Stimulated activated CD4-positive, alpha-beta T cell treated with anti-CD3 and anti-CD28 coated beads, Interleukin-4, amount 100 ng/mL, for 1 hour (primary cell): ENCODE measurements around the gene ZNHIT3.
"Not testable (repeated sequence)": the region's sequence is repeated elsewhere in the genome, so short reads cannot be mapped to it uniquely, and the experiment has no call there.

Source experiments
- DNase-seq: peaks from one replicate; pipeline ENCODE4 v3.0.0-alpha.2; 2020

Gene ZNHIT3

DNA sequence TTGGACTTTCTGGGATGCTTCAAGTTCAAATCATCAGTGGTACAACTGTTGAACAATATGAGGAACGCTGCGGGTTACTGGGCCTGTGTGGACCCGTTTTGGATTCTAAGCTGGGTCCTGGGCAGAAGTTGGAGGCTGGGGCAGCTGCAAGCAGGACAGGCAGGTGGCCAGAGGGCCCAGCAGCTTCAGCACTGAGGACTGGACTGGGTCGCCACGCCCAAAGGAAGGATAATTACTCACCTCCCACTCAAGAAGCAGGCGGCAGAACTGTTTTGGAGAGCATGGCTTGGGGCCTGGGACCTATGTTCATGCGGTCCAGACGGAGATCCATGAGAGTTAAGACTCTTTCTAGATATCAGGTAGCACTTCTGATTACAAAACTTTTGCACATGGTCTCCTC is 1.5 kb upstream of the ZNHIT3 start:
- DNase-seq: no peak

DNA sequence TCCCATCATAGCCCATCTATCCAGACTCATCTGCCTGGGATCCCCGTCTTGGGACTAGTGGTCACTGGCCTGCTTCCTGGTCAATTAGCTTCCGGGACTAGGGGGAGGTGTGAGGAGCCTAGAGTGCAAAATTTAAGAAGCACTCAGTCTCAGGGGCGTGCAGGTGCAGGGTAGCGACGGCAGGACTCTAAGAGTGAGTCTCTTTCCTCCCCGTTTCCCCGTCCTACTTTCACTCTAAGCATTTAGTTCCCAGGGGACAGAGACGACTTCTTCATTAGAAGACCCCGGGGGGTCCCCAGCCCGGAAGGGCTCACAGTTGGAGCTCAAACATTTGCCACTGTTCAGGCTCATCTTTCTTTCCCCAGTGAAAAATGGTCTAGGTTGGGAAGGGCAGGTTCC is 677 bp upstream of the ZNHIT3 start:
- no peak for DNase-seq

DNA sequence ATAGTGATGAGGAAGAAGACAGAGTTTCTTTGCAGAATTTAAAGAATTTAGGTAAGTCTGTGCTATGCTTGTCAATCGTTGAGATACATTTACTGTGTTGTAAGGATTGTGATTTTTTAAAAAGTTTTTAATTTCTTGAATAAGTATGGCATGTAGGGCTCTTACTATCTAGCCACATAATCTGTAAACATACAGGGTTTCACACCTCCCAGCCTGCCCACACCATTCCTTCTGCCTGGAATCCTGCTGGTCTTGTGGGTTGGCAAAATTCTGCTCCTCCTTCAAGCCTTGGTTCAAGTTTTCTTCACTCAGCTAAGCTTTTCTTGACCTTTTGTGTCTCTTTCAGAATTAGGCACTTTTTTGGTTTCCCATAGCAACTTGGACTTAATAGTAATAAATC is 7.5 kb downstream of the ZNHIT3 start:
- no peak for DNase-seq

DNA sequence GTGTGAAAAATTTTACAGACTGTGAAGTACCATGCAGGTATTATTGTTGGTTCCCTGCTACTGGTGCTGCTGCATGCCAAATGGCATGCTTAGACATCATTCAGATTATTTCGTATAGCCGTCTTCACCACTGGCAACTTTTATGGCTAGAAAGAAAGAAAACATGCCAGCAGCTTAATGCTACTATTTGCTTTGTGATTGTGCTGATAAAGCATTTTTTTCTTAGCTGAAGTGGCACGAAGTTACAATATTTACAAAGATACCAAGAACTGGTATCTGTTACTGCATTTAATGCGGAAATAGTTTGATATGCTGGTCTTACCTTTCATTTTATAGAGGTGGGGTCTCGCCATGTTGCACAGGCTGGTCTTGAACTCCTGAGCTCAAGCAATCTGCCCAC is 8.2 kb downstream of the ZNHIT3 start:
- no peak for DNase-seq

DNA sequence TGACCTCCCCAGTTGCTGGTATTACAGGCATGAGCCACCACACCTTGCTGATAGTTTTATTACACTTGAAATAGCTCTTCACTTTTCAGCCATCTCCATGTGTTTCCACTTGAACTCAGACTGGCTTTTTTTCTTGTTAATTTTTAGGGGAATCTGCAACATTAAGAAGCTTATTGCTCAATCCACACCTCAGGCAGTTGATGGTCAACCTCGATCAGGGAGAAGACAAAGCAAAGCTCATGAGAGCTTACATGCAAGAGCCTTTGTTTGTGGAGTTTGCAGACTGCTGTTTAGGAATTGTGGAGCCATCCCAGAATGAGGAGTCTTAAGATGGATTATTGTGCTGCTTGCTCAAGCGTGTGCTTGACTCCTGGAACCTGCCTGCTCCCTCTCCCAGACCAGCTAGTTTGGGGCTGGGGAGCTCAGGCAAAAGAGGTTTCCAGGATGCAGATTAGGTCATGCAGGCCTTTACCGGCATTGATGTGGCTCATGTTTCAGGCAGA is 8.6 kb downstream of the ZNHIT3 start:
- DNase-seq: no peak

DNA sequence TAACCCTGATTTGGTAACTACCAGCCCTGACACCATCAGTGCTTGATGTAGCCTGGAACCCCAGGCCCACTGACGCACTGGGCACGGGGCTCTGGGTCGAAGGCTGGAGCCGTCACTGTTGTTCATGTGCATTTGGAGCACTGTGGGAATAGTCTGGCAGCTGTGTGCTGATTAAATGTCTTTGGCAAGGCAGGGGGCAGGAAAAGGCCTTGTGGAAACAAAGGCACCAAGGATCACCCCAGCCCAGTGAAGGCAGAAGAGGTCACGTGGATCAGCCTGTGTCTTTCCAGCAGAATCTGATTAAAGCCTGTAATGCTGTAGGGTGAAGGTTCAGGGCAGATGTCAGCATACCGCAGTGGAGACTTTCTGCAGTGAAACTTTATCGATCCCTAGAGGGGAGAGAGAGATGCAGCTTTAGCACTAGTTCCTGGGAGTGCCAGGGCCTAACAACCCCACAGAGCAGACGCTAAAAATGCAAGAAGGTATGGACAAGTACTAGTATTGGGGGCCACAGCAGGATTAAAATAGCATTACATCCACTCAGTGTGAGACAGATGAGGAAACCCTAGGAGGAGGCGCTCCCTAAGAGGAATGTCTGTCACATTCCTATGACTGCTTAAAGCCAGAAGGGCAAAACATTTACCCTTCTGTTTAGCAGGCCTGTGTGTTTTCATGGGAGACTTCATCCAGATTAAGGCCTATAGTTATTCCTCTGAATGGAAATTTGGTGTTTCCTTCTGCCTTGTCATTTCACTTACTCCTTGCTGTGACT is 9.7 kb downstream of the ZNHIT3 start:
- DNase-seq: no peak

DNA sequence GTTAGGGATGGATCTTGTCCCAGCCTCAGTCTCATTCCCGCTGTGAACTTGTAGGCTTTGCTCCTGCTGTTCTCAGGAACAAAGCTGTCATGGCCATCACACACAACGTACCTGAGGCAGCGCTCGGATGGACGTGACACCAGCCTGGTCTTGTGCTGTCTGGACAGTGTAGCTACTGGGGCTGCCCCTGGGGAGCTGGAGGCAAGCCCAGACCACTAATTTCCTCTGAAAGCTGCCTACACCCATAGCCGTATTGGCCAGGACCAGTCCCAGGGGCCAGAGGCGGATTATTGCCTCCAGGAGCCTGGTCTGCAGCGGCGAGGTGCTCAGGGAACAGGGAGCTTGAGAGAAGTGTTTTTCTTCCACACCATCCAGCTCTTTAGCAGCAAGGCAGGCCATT is 11.7 kb downstream of the ZNHIT3 start:
- no peak for DNase-seq

DNA sequence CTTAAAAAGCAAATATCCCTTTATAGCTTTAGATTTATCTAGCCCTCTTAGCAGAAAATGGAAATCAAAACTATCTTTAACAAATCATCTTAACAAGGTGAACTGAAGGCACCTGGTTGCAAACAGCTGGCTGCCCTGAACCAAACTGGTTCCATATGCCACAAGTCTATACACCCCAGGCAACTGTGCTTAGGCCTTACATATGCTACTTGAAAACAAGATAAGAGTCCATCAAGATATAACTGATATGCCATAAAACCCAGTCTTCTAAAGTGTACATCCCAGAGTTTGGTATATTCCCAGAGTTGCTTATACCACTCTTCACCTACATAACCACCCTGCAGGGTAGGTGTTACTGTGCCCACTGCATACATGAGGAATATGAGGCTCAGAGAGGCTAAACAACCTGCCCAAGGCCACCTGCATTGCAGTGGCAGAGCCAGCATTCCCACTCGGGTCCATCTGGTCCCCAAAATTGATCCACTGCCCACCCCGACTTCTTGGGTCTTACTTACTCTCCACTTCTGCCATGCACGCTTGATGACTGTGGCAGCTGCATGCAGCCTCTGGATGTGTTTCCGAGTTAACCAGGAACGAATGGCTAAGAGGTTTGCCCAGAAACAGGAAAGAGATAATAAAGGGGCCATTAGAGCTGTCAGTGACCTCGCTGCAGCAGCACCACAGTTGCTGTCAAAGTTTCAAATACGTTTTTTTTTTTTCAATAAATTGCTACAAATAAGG is 12.2 kb downstream of the ZNHIT3 start:
- no peak for DNase-seq

DNA sequence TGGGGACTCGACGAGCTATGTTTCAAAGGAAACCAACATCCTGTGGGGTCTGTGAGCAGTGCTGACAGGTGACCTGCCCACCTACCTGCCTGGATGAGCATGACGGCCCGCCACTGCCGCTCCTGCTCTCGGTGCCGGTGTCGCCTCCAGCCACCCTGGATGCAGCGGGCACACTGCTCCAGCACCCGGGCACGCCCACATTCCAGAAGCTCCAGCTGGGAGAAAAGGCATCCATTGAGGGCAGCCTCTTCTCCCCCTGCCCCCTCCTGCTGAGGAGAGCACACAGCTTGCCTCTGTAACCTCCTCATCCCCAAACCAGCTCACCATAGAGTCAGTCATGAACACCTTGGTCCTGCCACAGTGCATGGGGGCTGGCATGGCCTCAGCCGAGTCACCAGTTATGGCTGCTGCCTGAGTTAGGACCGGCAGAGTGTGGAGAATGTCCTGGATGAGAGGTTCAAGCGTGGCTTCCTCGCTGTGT is 14.3 kb downstream of the ZNHIT3 start:
- no peak for DNase-seq

DNA sequence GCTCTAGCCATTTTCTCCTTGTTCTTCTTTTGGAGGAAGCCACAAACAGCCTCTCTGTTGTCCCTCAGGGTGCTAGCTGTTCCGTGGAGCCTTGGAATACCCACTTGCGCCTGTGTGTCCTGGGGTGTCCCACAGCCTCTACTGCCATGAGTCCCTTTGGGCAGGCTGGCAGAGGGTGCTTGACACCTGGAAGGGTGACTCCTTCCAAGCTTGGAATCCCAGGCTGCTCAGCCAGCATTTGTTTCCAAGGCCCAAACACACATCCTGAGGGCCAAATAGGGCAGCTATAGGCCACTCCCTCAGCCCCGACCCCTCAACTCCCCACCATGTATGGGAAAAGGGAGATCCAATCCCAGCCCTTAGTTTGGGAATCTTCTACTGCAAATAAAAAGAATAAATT is 14.9 kb downstream of the ZNHIT3 start:
- DNase-seq: no peak

DNA sequence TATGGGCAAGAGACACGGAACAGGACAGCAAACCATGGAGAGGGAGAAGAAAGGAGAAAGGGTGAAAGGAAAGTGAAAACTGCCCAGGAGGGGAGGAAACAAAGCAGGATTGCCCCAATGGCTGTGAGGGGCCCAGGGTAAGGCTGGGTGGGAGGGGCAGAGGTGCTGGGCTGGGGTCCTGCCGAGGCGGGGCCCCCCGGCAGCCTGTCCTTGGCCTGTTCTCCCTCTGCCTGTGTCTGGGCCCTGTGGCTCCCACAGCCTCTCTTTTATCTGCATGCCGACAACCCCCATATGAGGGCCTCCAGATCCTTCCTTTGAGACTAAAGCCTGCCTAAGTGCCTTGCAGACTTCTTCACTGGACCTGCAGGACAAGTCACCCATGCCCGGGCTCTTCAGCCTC is 15.5 kb downstream of the ZNHIT3 start:
- no peak for DNase-seq

DNA sequence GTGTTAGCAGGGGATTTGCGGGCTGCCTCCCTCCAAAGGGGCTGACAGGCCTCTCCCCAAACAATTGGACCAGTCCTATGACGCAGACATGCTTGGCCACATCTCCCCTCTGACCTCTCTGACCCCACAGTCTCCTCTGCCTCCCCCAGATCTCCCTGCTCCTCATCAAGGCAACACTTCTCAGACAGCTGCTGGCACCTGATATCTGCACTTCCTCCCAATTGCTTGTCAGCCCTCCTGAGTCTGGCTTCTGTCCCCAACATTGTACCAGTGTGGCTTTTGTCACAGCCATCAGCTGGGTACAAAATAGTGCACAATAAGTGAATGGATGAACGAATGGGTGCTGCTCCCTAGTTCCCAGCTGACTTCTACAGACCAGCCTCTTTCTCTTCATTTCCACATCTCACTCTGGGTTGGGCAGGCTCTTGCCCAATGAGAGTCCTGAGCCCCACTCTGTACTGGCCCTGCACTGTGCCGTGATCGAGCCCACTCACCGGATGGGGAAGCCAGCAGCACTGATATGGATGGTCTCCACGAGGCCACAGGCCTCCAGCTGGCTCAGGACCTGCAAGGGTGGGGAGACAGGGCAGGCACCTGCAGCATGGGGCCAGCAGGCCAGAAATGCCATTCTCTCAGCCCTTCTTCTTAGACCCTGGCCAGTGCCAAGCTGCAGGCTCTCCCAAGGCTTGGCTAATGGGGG is 17.1 kb downstream of the ZNHIT3 start:
- DNase-seq: no peak

DNA sequence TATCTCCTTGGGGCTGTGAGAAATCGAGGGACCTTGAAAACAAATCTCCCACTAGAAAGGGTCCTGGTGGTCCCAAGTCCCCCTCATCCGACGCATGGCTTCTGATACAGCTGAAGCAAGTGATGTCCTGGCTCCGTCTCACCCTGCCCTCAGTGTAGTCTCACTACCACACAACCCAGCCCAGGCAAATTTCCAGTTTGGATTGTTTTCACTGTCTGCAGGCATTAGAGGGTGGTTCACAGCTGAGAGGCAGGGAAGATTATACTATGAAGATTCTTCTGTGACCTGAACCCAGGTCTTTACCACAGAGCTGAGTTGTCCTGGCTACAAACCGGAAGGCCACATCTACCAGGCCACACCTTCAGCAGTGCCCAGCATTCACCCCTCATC is 17.7 kb downstream of the ZNHIT3 start:
- DNase-seq: no peak

DNA sequence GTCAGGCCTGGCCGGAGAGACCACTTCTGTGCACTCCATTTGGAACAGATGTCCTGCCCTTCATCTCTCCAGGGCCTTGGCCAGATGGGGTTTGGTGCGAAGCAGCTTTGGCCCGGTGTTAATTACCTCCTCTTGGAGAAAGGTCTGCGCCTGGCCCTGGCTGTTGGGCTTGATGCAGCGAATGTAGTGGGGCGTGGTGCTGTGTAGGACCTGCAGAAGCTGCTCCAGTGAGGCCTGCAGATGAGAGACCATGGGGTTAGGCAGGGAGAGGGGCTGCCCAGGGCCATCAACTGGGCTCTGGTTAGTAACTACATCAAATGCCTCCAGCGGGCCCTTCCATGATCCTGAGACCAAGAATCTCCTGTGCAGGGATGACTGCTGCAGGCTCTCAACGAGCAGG is 18.7 kb downstream of the ZNHIT3 start:
- DNase-seq: no peak

DNA sequence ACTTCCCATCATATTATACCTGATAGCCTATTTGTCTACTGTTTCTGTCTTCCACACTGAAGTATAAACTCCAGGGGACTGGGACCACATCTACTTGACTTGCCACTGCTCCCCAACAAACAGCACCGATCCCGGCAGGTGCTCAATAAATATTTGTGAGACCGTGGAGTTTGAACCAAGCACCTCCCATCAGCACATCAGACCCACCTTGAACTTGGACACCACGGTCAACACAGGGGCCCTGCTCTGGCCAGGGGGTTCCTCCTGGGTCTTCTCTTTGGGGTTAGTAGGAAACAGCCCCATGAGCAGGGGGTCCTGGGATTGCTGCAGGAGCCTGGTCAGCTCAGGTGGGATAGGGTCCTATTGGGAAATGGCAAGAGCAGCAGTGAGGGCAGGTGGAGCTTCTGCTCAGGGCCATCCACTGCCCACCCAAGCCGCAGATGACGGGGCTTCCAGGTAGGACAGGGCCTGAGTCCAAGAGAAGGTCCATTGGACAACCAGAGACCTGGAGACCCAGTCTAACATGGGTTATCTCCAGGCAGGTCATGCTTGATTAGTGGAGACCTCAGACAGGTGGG is 19.9 kb downstream of the ZNHIT3 start:
- DNase-seq: no peak

DNA sequence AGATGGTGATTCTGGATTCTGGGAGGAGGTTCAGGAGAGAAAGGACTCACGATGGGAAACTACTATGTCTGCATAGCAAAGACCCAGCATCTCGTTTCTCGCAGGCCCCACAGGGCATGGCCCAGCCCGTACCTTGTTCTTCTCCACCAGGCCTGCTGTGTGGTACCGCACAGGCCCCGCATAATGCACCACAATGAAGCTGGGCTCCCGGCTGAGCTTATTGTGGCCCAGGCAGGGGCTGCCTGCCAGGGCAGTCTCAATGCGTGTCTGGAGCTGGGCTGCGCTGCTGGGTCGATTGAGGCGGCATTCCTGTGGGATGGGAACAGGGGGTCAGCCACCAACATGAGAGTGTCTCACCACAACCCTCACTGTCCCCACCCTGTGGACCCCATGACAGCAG is 20.4 kb downstream of the ZNHIT3 start:
- DNase-seq: no peak

DNA sequence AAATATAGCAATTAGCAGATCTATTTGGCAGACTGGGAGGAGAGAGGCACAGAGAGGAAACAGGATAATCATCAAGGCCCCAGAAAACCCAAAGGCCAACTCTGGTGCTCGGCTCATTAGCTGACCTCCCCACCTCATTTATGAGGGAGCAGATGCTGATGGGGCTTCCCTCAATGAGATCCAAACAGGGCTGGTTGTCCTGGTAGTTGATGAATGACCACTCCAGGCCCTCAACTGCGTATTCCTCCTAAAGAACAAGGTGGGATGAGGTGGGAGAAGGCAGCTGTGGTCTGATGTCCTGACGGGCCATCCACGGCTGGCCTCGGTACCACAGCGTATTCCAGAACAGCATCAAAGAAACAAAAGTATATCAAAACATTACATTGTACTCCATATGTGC is 20.8 kb downstream of the ZNHIT3 start:
- no peak for DNase-seq

DNA sequence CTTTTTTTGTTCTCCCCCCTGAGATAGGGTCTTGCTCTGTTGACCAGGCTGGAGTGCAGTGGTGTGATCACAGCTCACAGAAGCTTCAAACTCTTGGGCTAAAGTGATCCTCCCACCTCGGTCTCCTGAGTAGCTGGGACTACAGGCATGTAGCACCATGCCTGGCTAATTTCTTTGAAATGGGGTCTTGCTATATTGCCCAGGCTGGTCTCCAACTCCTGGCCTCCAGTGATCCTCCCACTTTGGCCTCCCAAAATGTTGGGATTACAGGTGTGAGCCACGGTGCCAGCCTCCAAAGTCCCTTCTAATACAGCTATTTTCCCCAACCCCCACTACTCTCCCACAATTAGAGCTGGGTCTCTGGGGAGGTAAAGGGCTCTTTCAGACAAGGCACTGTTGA is 22.0 kb downstream of the ZNHIT3 start:
- DNase-seq: not testable (repeated sequence)

DNA sequence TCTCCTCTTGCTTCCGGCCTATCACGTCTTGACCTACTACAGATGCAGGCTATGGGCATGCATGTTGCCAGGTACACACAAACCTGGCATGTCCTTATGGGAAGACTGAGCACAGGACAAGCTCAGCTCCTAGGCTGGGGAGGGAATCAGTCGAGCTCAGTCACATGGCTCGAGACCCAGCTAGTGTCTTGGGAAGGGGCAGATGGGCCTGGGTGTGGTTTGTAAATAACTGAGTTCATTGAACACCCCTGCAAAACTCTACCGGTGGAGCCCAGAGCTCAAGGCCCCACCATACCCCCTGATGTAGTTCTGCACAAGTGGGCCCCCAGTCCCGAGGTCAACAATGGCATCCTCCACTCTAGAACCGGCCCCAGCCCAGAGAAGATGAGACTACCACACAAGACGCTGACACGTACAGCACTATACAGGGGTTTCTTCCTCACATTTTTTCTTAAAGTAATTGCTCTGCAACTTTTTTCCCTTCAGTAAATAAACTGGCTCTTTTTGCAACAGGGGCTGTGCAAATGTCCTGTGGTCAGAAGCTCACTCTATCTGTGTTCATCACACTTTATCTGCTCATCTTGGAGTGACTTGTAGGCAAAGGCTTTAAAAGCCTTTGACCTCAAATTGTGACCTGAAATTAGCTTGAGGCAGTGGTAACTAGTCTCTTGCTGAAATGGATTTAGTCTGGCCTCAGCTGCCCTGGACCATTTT is 22.9 kb downstream of the ZNHIT3 start:
- DNase-seq: no peak

DNA sequence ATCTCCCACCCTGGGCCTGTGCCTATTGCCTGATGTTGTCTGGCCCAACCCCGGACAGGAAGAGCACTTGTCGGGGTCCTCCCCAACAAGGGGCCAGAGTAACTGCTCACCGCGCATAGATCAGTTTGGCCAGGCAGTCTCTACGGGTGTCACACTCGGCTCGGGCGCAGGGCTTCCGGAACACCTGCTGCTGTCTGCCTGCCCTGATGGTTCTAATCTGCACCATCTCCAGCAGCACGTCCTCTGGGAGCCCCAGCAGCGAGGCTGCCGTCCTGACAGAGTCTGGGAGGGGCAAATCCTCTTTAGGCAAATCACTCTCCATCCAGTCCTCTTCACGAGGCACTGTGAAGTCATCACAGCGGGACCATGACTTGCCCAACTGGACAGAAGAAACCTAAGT is 24.2 kb downstream of the ZNHIT3 start:
- no peak for DNase-seq

DNA sequence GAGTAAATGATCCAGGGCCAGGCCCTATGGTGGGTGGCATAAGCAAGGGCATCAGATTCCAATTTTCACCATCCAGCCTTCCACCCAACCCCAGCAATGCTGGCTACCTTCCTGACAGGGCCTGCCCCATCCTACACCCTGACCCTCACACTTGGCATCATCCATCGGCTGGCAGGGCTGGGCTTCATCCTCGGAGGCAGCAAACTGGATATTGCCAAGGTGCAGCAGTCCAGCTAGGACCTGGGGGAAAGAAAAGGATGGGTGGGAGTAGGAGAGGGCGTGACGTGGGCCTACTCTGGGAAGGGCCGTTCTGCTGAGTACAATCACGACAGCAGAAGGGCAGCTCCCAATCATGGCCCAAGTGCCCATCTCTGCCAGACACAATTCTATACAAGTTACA is 24.7 kb downstream of the ZNHIT3 start:
- DNase-seq: no peak

DNA sequence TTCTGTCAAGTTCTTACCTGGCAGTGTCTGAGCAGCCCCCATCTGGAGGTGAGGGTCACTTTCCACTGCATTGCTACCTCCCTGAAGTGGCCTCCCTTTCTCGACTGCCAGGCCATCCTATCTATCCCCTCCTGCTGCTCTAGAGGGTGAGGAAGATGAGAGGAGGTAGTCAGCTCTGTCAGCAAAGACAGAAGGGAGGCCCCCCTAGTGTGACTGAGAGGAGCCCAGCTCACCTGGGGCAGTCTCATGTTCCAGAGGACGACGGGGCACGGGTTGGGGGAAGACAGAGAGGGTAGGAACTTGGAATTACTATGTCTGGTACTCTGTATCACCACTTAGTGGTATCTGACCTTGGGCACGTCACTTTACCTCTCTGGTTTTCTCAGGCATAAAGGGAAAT is 26.2 kb downstream of the ZNHIT3 start:
- DNase-seq: no peak

DNA sequence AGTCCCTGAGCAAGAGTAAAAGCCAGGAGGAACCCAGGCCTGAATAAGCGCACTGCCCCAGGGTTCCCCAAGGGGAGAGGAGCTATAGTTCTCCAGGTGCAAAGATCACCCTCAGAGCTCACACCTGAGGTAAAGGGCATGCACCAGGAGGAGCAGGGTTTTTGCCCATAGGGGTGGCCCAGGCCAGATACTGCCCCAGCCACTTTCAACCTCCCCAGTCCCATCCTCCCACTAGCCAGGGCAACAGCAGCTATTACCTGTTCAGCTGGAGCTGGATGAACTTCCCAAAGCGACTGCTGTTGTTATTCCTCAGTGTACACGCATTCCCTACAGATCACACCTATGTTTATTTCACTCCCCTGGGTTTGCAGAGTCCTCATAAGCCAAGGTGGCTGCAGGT is 28.4 kb downstream of the ZNHIT3 start:
- no peak for DNase-seq
